ENCODE measurements around the gene TULP4. TPM values are rescaled to one million over a fixed set of nuclear protein-coding genes. Genes with fewer than 3 reads are reported as not detected.

The TULP4 gene
- polyA plus RNA-seq, 3 donors, result 6.5 to 10.6 (median 7.9) TPM

DNA sequence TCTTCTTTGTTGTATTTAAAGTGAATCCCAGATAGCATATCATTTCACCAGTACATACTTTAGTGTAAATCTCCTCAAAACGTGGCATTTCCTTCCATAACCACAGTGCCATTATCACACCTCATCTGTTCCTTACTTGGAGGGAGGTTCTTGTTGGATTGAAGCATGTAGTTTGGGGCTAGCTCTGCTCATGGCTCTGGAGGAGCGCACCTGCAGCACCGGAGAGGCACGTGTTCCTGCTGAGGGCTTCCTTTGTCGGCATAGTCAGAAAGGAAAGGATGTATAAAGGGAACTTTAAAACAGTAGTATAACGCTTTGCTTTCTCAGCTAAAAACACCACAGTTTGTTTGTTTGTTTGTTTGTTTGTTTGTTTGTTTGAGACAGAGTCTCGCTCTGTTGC lies 126.0 kb downstream of the TULP4 start:
- Histone ChIP-seq H3K79me2 (ENCODE audit: insufficient read depth, low read length) (no peaks in the 10 kb centered on the region), H3K4me1 (ENCODE audit: control insufficient read depth in 1 of 2, insufficient read depth in 2 of 2, low read length in 2 of 2) (no peaks in the 10 kb centered on the region), H3K4me3 (replicated peaks in 1 of 3; ENCODE audit: low read depth in 2 of 3, low read length in 3 of 3) (no peak overlapping the region), H4K20me1 (ENCODE audit: insufficient read depth, low read length) (no peaks in the 10 kb centered on the region), H2AFZ (ENCODE audit: insufficient read depth, low read depth, low read length, poor library complexity, severe bottlenecking) (no peak overlapping the region), H3K9ac (ENCODE audit: insufficient read depth, low read length, poor library complexity, severe bottlenecking) (no peak overlapping the region), H3K27me3 (ENCODE audit: control insufficient read depth in 2 of 2, insufficient read depth in 2 of 2, low read length in 2 of 2) (no peaks in the 10 kb centered on the region), H3K4me2 (replicated peaks; ENCODE audit: extremely low read depth, low read length, poor library complexity, severe bottlenecking) (no peak overlapping the region), H3K9me3 (replicated peaks in 1 of 2; ENCODE audit: control insufficient read depth in 1 of 2, insufficient read depth in 1 of 2, low read length in 2 of 2) (no peaks in the 10 kb centered on the region), H3K27ac (ENCODE audit: low read depth in 1 of 2, low read length in 2 of 2) (no peak overlapping the region), H3K36me3 (replicated peaks in 1 of 2; ENCODE audit: control insufficient read depth in 1 of 2, insufficient read depth in 2 of 2, low read length in 2 of 2) (peaks cover 0 to 15% of the 10 kb centered on the region in 2 donors)
- no peak overlapping the region for H3K4me3 Mint-ChIP-seq
- no peak for DNase-seq
- intact Hi-C loops (cut with micrococcal nuclease), result no loop called here
- peaks cover 2% of the 10 kb centered on the region for H3K4me1 Mint-ChIP-seq
- TF ChIP-seq, protein P1, sequence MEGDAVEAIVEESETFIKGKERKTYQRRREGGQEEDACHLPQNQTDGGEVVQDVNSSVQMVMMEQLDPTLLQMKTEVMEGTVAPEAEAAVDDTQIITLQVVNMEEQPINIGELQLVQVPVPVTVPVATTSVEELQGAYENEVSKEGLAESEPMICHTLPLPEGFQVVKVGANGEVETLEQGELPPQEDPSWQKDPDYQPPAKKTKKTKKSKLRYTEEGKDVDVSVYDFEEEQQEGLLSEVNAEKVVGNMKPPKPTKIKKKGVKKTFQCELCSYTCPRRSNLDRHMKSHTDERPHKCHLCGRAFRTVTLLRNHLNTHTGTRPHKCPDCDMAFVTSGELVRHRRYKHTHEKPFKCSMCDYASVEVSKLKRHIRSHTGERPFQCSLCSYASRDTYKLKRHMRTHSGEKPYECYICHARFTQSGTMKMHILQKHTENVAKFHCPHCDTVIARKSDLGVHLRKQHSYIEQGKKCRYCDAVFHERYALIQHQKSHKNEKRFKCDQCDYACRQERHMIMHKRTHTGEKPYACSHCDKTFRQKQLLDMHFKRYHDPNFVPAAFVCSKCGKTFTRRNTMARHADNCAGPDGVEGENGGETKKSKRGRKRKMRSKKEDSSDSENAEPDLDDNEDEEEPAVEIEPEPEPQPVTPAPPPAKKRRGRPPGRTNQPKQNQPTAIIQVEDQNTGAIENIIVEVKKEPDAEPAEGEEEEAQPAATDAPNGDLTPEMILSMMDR (IDR thresholded peaks at IDR 0.05), result no peak
- peaks cover 20 to 27% of the 10 kb centered on the region in 2 donors for H3K36me3 Mint-ChIP-seq
- peaks cover 0 to 1% (median 0%) of the 10 kb centered on the region in 3 donors for H3K27me3 Mint-ChIP-seq (ENCODE audit: low read depth in 3 of 3)
- H3K9me3 Mint-ChIP-seq, result peaks cover 0 to 1% (median 0%) of the 10 kb centered on the region in 7 donors
- no peak overlapping the region for H3K27ac Mint-ChIP-seq
- WGBS (ENCODE audit: insufficient coverage), result 91% methylated on average over 4 of the region's 7 CpGs

DNA sequence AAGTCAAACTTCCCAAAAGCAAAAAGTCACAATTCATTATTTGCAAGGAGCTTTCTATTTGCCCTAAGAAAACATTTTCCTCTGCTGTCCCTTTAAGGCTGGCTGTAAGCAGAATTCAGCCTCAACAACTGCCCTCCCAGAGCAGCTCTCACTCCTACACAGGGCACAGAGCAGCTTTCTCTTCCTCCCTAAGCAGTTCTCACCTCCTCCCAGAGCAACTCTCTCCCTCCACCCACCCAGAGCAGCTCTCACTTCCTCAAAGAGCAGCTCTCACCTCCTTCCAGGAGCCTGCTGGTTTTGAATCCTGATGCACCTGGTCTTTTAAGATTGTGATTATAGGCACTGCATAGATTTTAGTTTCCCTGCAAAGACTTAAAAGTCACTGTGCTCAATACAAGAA lies 127.0 kb downstream of the TULP4 start:
- Mint-ChIP-seq H3K4me3 (no peak overlapping the region), H3K27ac (no peak overlapping the region), H3K27me3 (ENCODE audit: low read depth in 3 of 3) (peaks cover 0 to 1% (median 0%) of the 10 kb centered on the region in 3 donors), H3K9me3 (peaks cover 0 to 1% (median 0%) of the 10 kb centered on the region in 7 donors), H3K4me1 (peaks cover 2% of the 10 kb centered on the region), H3K36me3 (peaks cover 20 to 22% of the 10 kb centered on the region in 2 donors)
- H3K79me2 ChIP-seq (ENCODE audit: insufficient read depth, low read length), result no peaks in the 10 kb centered on the region
- H3K9me3 ChIP-seq (replicated peaks in 1 of 2; ENCODE audit: control insufficient read depth in 1 of 2, insufficient read depth in 1 of 2, low read length in 2 of 2), result no peaks in the 10 kb centered on the region
- no peak for DNase-seq
- H3K4me1 ChIP-seq (ENCODE audit: control insufficient read depth in 1 of 2, insufficient read depth in 2 of 2, low read length in 2 of 2), result no peaks in the 10 kb centered on the region
- no peaks in the 10 kb centered on the region for H3K27me3 ChIP-seq (ENCODE audit: control insufficient read depth in 2 of 2, insufficient read depth in 2 of 2, low read length in 2 of 2)
- TF ChIP-seq, protein P1 (IDR thresholded peaks at IDR 0.05), result no peak
- intact Hi-C loops (cut with micrococcal nuclease), result no loop called here
- H3K27ac ChIP-seq (ENCODE audit: low read depth in 1 of 2, low read length in 2 of 2), result no peak overlapping the region
- H3K9ac ChIP-seq (ENCODE audit: insufficient read depth, low read length, poor library complexity, severe bottlenecking), result no peak overlapping the region
- H3K4me3 ChIP-seq (replicated peaks in 1 of 3; ENCODE audit: low read depth in 2 of 3, low read length in 3 of 3), result no peak overlapping the region
- H2AFZ ChIP-seq (ENCODE audit: insufficient read depth, low read depth, low read length, poor library complexity, severe bottlenecking), result no peak overlapping the region
- no peak overlapping the region for H3K4me2 ChIP-seq (replicated peaks; ENCODE audit: extremely low read depth, low read length, poor library complexity, severe bottlenecking)
- H4K20me1 ChIP-seq (ENCODE audit: insufficient read depth, low read length), result no peaks in the 10 kb centered on the region
- H3K36me3 ChIP-seq (replicated peaks in 1 of 2; ENCODE audit: control insufficient read depth in 1 of 2, insufficient read depth in 2 of 2, low read length in 2 of 2), result peaks cover 0 to 13% of the 10 kb centered on the region in 2 donors
